Hepatocyte (in vitro differentiated cells): ENCODE data around the gene ARFGAP2. TPM values are rescaled to one million over a fixed set of nuclear protein-coding genes. Genes with fewer than 3 reads are reported as not detected.

Source experiments
- DNase-seq: peaks from one replicate; pipeline ENCODE4 v3.0.0-alpha.2; 2016; ENCODE audit warnings: low spot score
- H2AFZ ChIP-seq: fragments of 200-600 bp; sonication (generic); 2 replicates; pipeline ENCODE4 v1.6.0; 2016; ENCODE audit warnings: antibody characterized with exemption, mild to moderate bottlenecking
- H3K27ac ChIP-seq: fragments of 200-600 bp; sonication (generic); 2 replicates; pipeline ENCODE4 v1.5.1; 2016; ENCODE audit warnings: mild to moderate bottlenecking
- H3K27me3 ChIP-seq: fragments of 200-600 bp; sonication (generic); 2 replicates; pipeline ENCODE4 v1.6.1; 2016
- H3K36me3 ChIP-seq: fragments of 200-600 bp; sonication (generic); replicated peaks from 2 replicates; pipeline ENCODE4 v1.5.1; 2016; ENCODE audit warnings: low read depth; ENCODE audit not compliant: insufficient read depth
- H3K4me1 ChIP-seq: fragments of 200-600 bp; sonication (generic); 2 replicates; pipeline ENCODE4 v1.5.1; 2016; ENCODE audit warnings: mild to moderate bottlenecking, moderate library complexity; ENCODE audit not compliant: insufficient read depth
- H3K4me2 ChIP-seq: fragments of 200-600 bp; sonication (generic); 2 replicates; pipeline ENCODE4 v1.6.0; 2016
- H3K4me3 ChIP-seq: fragments of 200-600 bp; sonication (generic); 2 replicates; pipeline ENCODE4 v1.5.1; 2016; ENCODE audit warnings: mild to moderate bottlenecking
- H3K79me2 ChIP-seq: fragments of 200-600 bp; sonication (generic); 2 replicates; pipeline ENCODE4 v1.6.0; 2017; ENCODE audit warnings: mild to moderate bottlenecking
- H3K9me2 ChIP-seq: fragments of 200-600 bp; sonication (generic); replicated peaks from 2 replicates; pipeline ENCODE4 v1.6.0; 2017; ENCODE audit warnings: mild to moderate bottlenecking; ENCODE audit not compliant: insufficient read depth
- H3K9me3 ChIP-seq: fragments of 200-600 bp; sonication (generic); 2 replicates; pipeline ENCODE4 v1.5.1; 2016; ENCODE audit warnings: low read depth, mild to moderate bottlenecking
- H4K20me1 ChIP-seq: fragments of 200-600 bp; sonication (generic); 2 replicates; pipeline ENCODE4 v1.6.0; 2016; ENCODE audit warnings: mild to moderate bottlenecking; ENCODE audit not compliant: insufficient read depth, poor library complexity, severe bottlenecking
- EZH2 ChIP-seq: fragments of 200-600 bp; sonication (generic); IDR thresholded peaks from 2 replicates; pipeline ENCODE4 v1.6.1; 2016; ENCODE audit warnings: antibody characterized with exemption, mild to moderate bottlenecking, borderline replicate concordance
- EZH2phosphoT487 ChIP-seq: fragments of 200-600 bp; sonication (generic); IDR thresholded peaks from one replicate; pipeline ENCODE4 v1.6.1; 2018; ENCODE audit warnings: antibody characterized with exemption, mild to moderate bottlenecking, low read depth, moderate library complexity; ENCODE audit not compliant: unreplicated experiment, severe bottlenecking
- WGBS: methylation state at CpG from one replicate; pipeline ENCODE4 v1.1.6; 2016; ENCODE audit warnings: low lambda C conversion rate; ENCODE audit errors: missing lambda C conversion rate; 5-methylcytosine and 5-hydroxymethylcytosine counted together
- polyA plus RNA-seq: library from polyadenylated mRNA; unstranded; fragments of >200 nt; fragmentation: Nextera tagmentation; extraction: Ambion mirVana; gene quantifications from 2 replicates; pipeline ENCODE4 v1.2.1, GENCODE V29; 2016
- total RNA-seq: library from RNA; depleted of rRNA; stranded (reverse); fragments of >200 nt; gene quantifications from 2 replicates; pipeline ENCODE4 v1.2.3, GENCODE V29; 2014
- TF ChIP-seq, protein P1 (sequence below): fragments of 200-600 bp; sonication (generic); IDR thresholded peaks from 2 replicates; pipeline ENCODE4 v1.5.1; 2016; ENCODE audit warnings: antibody characterized with exemption, mild to moderate bottlenecking; ENCODE audit not compliant: poor library complexity

ARFGAP2 gene
- total RNA-seq = 135 and 146 TPM in 2 replicates
- polyA plus RNA-seq = 64.3 and 76.9 TPM in 2 replicates

DNA sequence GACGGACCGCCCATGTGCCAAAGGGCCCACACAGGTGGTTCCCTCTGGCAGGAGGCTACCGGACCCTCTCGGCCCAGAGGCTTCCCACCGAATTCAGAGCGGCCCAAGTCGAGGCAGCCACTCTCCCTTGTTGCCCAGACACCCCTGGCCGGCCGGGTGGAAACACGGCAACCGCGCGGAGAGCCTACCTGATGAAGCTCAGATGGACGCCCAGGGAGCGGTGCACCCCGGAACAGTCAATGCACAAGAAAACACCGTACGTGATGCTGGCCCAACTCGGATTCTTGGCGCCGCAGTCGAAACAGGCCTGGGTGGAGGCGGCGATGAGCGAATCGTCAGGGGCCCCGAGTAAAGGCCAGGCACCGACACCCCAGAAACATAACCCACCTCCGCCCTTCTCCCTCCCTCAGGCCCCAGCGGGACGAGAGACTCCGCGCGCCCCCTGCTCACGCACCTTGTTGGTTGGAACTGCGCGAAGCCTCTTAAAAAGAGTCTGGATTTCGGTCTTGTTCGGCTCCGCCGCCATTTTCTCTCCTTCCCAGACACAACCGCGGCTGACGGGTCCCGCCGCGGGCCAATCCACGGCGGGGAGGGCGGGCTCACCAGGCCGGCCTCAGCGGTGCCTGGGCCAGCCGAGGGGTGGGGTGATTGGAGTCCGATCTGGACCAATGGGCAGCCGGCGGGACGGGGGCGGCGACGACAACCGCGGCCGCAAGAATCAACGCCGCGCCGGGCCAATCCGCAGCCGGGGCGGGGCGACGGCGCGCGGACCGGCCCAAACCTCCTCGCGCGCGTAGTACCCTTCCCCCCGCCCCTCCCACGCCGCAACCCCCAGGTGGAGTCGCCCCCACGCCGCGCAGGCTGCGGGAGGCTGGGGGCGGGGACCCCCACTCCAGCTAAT lies at the start of gene ARFGAP2:
Gene ARFGAP2 (minus strand): TSS at position 552 of the 901 bp plus-strand sequence. CDS start 26 bp downstream, at position 526.
- H3K9me3 ChIP-seq = no peaks in the 10 kb centered on the region
- peaks cover 13% of the 10 kb centered on the region for H3K4me1 ChIP-seq
- under 1% methylated on average over 63 of the region's 89 CpGs for WGBS
- no peaks in the 10 kb centered on the region for H3K36me3 ChIP-seq
- no peaks in the 10 kb centered on the region for H3K9me2 ChIP-seq
- H3K4me2 ChIP-seq = peak within 1 kb of the TSS; percentile 93
- TF ChIP-seq EZH2phosphoT487 = no peak
- no peak for TF ChIP-seq EZH2
- TF ChIP-seq, protein P1, sequence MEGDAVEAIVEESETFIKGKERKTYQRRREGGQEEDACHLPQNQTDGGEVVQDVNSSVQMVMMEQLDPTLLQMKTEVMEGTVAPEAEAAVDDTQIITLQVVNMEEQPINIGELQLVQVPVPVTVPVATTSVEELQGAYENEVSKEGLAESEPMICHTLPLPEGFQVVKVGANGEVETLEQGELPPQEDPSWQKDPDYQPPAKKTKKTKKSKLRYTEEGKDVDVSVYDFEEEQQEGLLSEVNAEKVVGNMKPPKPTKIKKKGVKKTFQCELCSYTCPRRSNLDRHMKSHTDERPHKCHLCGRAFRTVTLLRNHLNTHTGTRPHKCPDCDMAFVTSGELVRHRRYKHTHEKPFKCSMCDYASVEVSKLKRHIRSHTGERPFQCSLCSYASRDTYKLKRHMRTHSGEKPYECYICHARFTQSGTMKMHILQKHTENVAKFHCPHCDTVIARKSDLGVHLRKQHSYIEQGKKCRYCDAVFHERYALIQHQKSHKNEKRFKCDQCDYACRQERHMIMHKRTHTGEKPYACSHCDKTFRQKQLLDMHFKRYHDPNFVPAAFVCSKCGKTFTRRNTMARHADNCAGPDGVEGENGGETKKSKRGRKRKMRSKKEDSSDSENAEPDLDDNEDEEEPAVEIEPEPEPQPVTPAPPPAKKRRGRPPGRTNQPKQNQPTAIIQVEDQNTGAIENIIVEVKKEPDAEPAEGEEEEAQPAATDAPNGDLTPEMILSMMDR = no peak
- peaks cover 62% of the 10 kb centered on the region for H3K79me2 ChIP-seq
- peak within 1 kb of the TSS; percentile 96 for H3K27ac ChIP-seq
- H4K20me1 ChIP-seq = peaks cover 16% of the 10 kb centered on the region
- H2AFZ ChIP-seq = peak within 1 kb of the TSS; percentile 64
- peak; percentile 99 for DNase-seq
- no peaks in the 10 kb centered on the region for H3K27me3 ChIP-seq
- peak within 1 kb of the TSS; percentile 52 for H3K4me3 ChIP-seq

DNA sequence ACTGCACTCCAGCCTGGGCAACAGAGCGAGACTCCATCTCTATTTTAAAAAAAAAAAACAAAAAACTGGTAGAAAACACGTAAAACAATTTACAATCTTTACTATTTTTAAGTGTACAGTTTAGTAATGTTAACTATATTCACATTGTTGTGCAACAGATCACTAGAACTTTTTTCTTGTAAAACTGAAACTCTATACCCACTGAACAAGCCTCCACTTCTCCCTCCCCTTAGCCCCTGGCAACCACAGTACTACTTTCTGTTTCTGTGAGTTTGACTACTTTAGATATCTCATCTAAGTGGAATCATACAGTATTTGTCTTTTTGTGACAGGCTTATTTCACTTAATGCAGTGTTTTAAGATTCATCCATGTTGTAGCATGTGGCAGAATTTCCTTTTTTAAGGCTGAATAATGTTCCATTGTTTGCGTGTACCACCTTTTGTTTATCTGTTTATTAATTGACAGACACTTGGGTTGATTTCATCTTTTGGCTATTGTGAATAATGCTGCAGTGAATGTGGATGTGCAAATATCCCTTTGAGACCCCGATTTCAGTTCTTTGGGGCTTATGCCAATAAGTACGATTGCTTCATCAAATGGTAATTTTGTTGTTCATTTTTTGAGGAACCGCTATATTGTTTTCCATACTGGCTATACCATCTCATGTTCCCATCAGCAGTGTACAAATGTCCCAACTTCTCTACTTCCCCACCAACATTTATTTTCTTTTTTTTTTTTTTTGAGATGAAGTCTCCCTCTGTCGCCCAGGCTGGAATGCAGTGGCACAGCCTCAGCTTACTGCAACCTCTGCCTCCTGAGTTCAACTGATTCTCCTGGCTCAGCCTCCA lies 49.1 kb upstream of the ARFGAP2 start:
- Histone ChIP-seq H2AFZ (no peak overlapping the region), H4K20me1 (no peaks in the 10 kb centered on the region), H3K9me2 (no peaks in the 10 kb centered on the region), H3K9me3 (no peaks in the 10 kb centered on the region), H3K27ac (no peak overlapping the region), H3K4me3 (no peak overlapping the region), H3K36me3 (no peaks in the 10 kb centered on the region), H3K27me3 (no peaks in the 10 kb centered on the region), H3K4me1 (no peaks in the 10 kb centered on the region), H3K4me2 (no peak overlapping the region), H3K79me2 (no peaks in the 10 kb centered on the region)
- TF ChIP-seq, protein P1 = no peak
- no peak for TF ChIP-seq EZH2phosphoT487
- no peak for TF ChIP-seq EZH2
- 97% methylated on average over 6 of the region's 7 CpGs for WGBS
- DNase-seq = no peak

DNA sequence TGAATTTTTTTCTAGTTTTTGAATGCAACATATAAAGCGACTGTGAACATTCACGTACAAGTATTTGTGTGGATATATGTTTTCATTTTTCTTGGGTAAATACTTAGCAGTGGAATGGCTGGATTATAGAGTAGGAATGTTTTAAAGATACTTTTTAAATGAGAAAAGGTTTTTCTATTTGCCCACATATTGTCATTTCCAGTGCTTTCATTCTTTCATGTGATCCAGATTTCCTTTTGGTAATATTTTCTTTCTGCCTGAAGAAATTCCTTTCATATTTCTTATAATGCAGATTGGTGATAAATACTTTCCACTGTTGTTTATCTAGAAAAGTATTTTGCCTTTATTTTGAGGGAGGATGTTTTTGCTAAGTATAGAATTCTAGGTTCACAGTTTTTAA lies 46.0 kb upstream of the ARFGAP2 start:
- Histone ChIP-seq H3K36me3 (no peaks in the 10 kb centered on the region), H3K4me1 (peaks cover 10% of the 10 kb centered on the region), H3K9me2 (no peaks in the 10 kb centered on the region), H3K4me3 (no peak overlapping the region), H3K27me3 (no peaks in the 10 kb centered on the region), H4K20me1 (no peaks in the 10 kb centered on the region), H3K9me3 (no peaks in the 10 kb centered on the region), H3K4me2 (no peak overlapping the region), H3K79me2 (peaks cover 20% of the 10 kb centered on the region), H3K27ac (no peak overlapping the region), H2AFZ (no peak overlapping the region)
- DNase-seq = no peak
- TF ChIP-seq, protein P1 = no peak
- TF ChIP-seq EZH2phosphoT487 (no peak), EZH2 (no peak)
- 95% methylated on average over 2 of the region's 2 CpGs for WGBS
